Activated T-cell treated with anti-CD3 and anti-CD28 coated beads, Interleukin-2, amount 50 U/mL, for 4 hours (primary cell): ENCODE results near the gene CST6. TPM values are rescaled to one million over a fixed set of nuclear protein-coding genes. Genes with fewer than 3 reads are reported as not detected.

ENCODE experiments used
- ATAC-seq, 2 donors: fragments of 200-7000 bp; cut with Tn5 transposase; one replicate each; pipeline ENCODE4 v1.10.0; 2021
- DNase-seq: peaks from one replicate; pipeline ENCODE4 v3.0.0-alpha.2; 2020
- H3K27me3 Mint-ChIP-seq: one replicate; pipeline ENCODE4 v1.8.0; 2021; ENCODE audit warnings: low read depth, mixed read lengths
- H3K36me3 Mint-ChIP-seq: one replicate; pipeline ENCODE4 v1.8.0; 2022; ENCODE audit warnings: mixed read lengths; ENCODE audit not compliant: insufficient read depth
- H3K4me1 Mint-ChIP-seq: one replicate; pipeline ENCODE4 v1.8.0; 2021; ENCODE audit warnings: low read depth, mixed read lengths
- H3K4me3 Mint-ChIP-seq: one replicate; pipeline ENCODE4 v1.8.0; 2021; ENCODE audit warnings: mild to moderate bottlenecking, moderate library complexity, mixed read lengths
- H3K9me3 Mint-ChIP-seq: one replicate; pipeline ENCODE4 v1.8.0; 2021; ENCODE audit warnings: mixed read lengths
- total RNA-seq, 3 donors: library from RNA; stranded (reverse); gene quantifications; one replicate each; pipeline ENCODE4 v1.2.1, GENCODE V29; 2021

The CST6 gene
- total RNA-seq, 3 donors from 2014 or later, result 0.38 to 1.0 (median 0.45) TPM

- peaks cover 27% of the 10 kb centered on the region for H3K36me3 Mint-ChIP-seq
- no peaks in the 10 kb centered on the region for H3K27me3 Mint-ChIP-seq
- H3K4me1 Mint-ChIP-seq, result no peaks in the 10 kb centered on the region
- ATAC-seq (no peak), DNase-seq (no peak)
- no peak overlapping the region for H3K4me3 Mint-ChIP-seq
- no peaks in the 10 kb centered on the region for H3K9me3 Mint-ChIP-seq
Measured at GRCh38 chr11:65978391-65979238, 33.2 kb upstream of the CST6 start.

GRCh38 chr11:65979261-65979759, 32.5 kb upstream of the CST6 start:
- DNase-seq (no peak), ATAC-seq (no peak)
- no peaks in the 10 kb centered on the region for H3K27me3 Mint-ChIP-seq
- H3K4me3 Mint-ChIP-seq, result no peak overlapping the region
- H3K9me3 Mint-ChIP-seq, result no peaks in the 10 kb centered on the region
- H3K36me3 Mint-ChIP-seq, result peaks cover 25% of the 10 kb centered on the region
- no peaks in the 10 kb centered on the region for H3K4me1 Mint-ChIP-seq

GRCh38 chr11:65981101-65981740, 30.6 kb upstream of the CST6 start:
- Mint-ChIP-seq H3K4me3 (no peak overlapping the region), H3K4me1 (no peaks in the 10 kb centered on the region), H3K36me3 (peaks cover 17% of the 10 kb centered on the region), H3K9me3 (no peaks in the 10 kb centered on the region), H3K27me3 (no peaks in the 10 kb centered on the region)
- DNase-seq, result no peak
- ATAC-seq, result no peak

- DNase-seq (no peak), ATAC-seq (peak in 1 of 2 donors; percentile 15)
- H3K4me3 Mint-ChIP-seq, result no peak overlapping the region
- no peaks in the 10 kb centered on the region for H3K4me1 Mint-ChIP-seq
- H3K9me3 Mint-ChIP-seq, result no peaks in the 10 kb centered on the region
- no peaks in the 10 kb centered on the region for H3K27me3 Mint-ChIP-seq
- peaks cover 15% of the 10 kb centered on the region for H3K36me3 Mint-ChIP-seq
Measured at GRCh38 chr11:65981972-65982823, 29.6 kb upstream of the CST6 start.

- no peak overlapping the region for H3K4me3 Mint-ChIP-seq
- no peaks in the 10 kb centered on the region for H3K4me1 Mint-ChIP-seq
- DNase-seq, result no peak
- H3K27me3 Mint-ChIP-seq, result no peaks in the 10 kb centered on the region
- peaks cover 10% of the 10 kb centered on the region for H3K36me3 Mint-ChIP-seq
- no peaks in the 10 kb centered on the region for H3K9me3 Mint-ChIP-seq
- no peak for ATAC-seq
Measured at GRCh38 chr11:65982824-65983588, 28.8 kb upstream of the CST6 start.

GRCh38 chr11:65983589-65983987, 28.2 kb upstream of the CST6 start:
- ATAC-seq (no peak), DNase-seq (no peak)
- Mint-ChIP-seq H3K4me3 (no peak overlapping the region), H3K27me3 (no peaks in the 10 kb centered on the region), H3K9me3 (no peaks in the 10 kb centered on the region), H3K36me3 (peaks cover 7% of the 10 kb centered on the region), H3K4me1 (no peaks in the 10 kb centered on the region)

GRCh38 chr11:65987336-65987735, 24.5 kb upstream of the CST6 start:
- Mint-ChIP-seq H3K4me3 (no peak overlapping the region), H3K27me3 (no peaks in the 10 kb centered on the region), H3K4me1 (peaks cover 5% of the 10 kb centered on the region), H3K36me3 (no peaks in the 10 kb centered on the region), H3K9me3 (no peaks in the 10 kb centered on the region)
- no peak for ATAC-seq
- DNase-seq, result no peak

GRCh38 chr11:65988791-65989592, 22.8 kb upstream of the CST6 start:
- H3K27me3 Mint-ChIP-seq, result no peaks in the 10 kb centered on the region
- H3K36me3 Mint-ChIP-seq, result no peaks in the 10 kb centered on the region
- peak; percentile 89 for DNase-seq
- H3K4me3 Mint-ChIP-seq, result no peak overlapping the region
- no peaks in the 10 kb centered on the region for H3K9me3 Mint-ChIP-seq
- peak; percentile 100 for ATAC-seq
- H3K4me1 Mint-ChIP-seq, result peaks cover 5% of the 10 kb centered on the region

- DNase-seq (no peak), ATAC-seq (no peak)
- H3K9me3 Mint-ChIP-seq, result no peaks in the 10 kb centered on the region
- H3K27me3 Mint-ChIP-seq, result no peaks in the 10 kb centered on the region
- peaks cover 3% of the 10 kb centered on the region for H3K36me3 Mint-ChIP-seq
- H3K4me3 Mint-ChIP-seq, result no peak overlapping the region
- H3K4me1 Mint-ChIP-seq, result peaks cover 5% of the 10 kb centered on the region
Measured at GRCh38 chr11:65992056-65992455, 19.8 kb upstream of the CST6 start.

GRCh38 chr11:65997286-65997685, 14.5 kb upstream of the CST6 start:
- peaks cover 15% of the 10 kb centered on the region for H3K4me1 Mint-ChIP-seq
- DNase-seq, result no peak
- H3K36me3 Mint-ChIP-seq, result peaks cover 25% of the 10 kb centered on the region
- no peak for ATAC-seq
- H3K27me3 Mint-ChIP-seq, result no peaks in the 10 kb centered on the region
- H3K4me3 Mint-ChIP-seq, result no peak overlapping the region
- H3K9me3 Mint-ChIP-seq, result no peaks in the 10 kb centered on the region

GRCh38 chr11:66001942-66002647, 9.7 kb upstream of the CST6 start, which contains the start of the genes BANF1 and EIF1AD:
BANF1 (plus strand) TSS chr11:66002503; CDS start chr11:66003251, 748 bp downstream.
EIF1AD (minus strand) TSS chr11:66002157; CDS start chr11:66000389, 1,768 bp downstream.
- H3K36me3 Mint-ChIP-seq, result peaks cover 33% of the 10 kb centered on the region
- no peaks in the 10 kb centered on the region for H3K9me3 Mint-ChIP-seq
- H3K4me1 Mint-ChIP-seq, result peaks cover 23% of the 10 kb centered on the region
- H3K27me3 Mint-ChIP-seq, result no peaks in the 10 kb centered on the region
- ATAC-seq (peak; percentile 93 to 95), DNase-seq (peak; percentile 86)
- H3K4me3 Mint-ChIP-seq, result peak within 1 kb of the TSS; percentile 97

GRCh38 chr11:66002648-66003225, 9.1 kb upstream of the CST6 start:
- Mint-ChIP-seq H3K36me3 (peaks cover 26% of the 10 kb centered on the region), H3K4me1 (peaks cover 23% of the 10 kb centered on the region), H3K27me3 (no peaks in the 10 kb centered on the region), H3K9me3 (no peaks in the 10 kb centered on the region), H3K4me3 (peak overlapping the region; percentile 97)
- ATAC-seq, result peak; percentile 75 to 77
- DNase-seq, result peak; percentile 67
